Trophoblast cell (in vitro differentiated cells and primary cell): Measurements from ENCODE around the gene PLXDC1.

Experiments
- DNase-seq, 2 donors: peaks; one replicate each; pipeline ENCODE4 v3.0.0-alpha.2; 2016
- H2AFZ ChIP-seq: 2 replicates; pipeline ENCODE4 v1.6.1; 2013; ENCODE audit warnings: low read length, moderate library complexity, mild to moderate bottlenecking; ENCODE audit not compliant: insufficient read depth, poor library complexity
- H2AK5ac ChIP-seq: 2 replicates; pipeline ENCODE4 v1.6.1; 2013; ENCODE audit warnings: mild to moderate bottlenecking, low read length
- H2BK120ac ChIP-seq: 2 replicates; pipeline ENCODE4 v1.6.1; 2013; ENCODE audit warnings: low read length, mild to moderate bottlenecking, moderate library complexity; ENCODE audit not compliant: insufficient read depth, poor library complexity
- H2BK12ac ChIP-seq: 2 replicates; pipeline ENCODE4 v1.6.1; 2013; ENCODE audit warnings: mild to moderate bottlenecking, low read length, moderate library complexity
- H2BK5ac ChIP-seq: 2 replicates; pipeline ENCODE4 v1.6.1; 2013; ENCODE audit warnings: low read length, low read depth, moderate library complexity, mild to moderate bottlenecking; ENCODE audit not compliant: poor library complexity
- H3K14ac ChIP-seq: 2 replicates; pipeline ENCODE4 v1.6.1; 2013; ENCODE audit warnings: mild to moderate bottlenecking, low read length
- H3K18ac ChIP-seq: 2 replicates; pipeline ENCODE4 v1.6.1; 2013; ENCODE audit warnings: mild to moderate bottlenecking, low read length
- H3K23ac ChIP-seq: 2 replicates; pipeline ENCODE4 v1.6.1; 2013; ENCODE audit warnings: low read length
- H3K27ac ChIP-seq: 2 replicates; pipeline ENCODE4 v1.5.1; 2013; ENCODE audit warnings: low read depth, mild to moderate bottlenecking, inconsistent platforms, low read length, moderate library complexity
- H3K27me3 ChIP-seq: 2 replicates; pipeline ENCODE4 v1.6.1; 2013; ENCODE audit warnings: inconsistent platforms, mild to moderate bottlenecking, low read length, moderate library complexity; ENCODE audit not compliant: insufficient read depth
- H3K36me3 ChIP-seq, 2 experiments: 1 replicate in 1 of 2; 2 replicates in 1 of 2; pipeline ENCODE4 v1.6.1; 2013; ENCODE audit warnings: low read length in 2 of 2, mild to moderate bottlenecking in 2 of 2, moderate library complexity in 1 of 2; ENCODE audit not compliant: insufficient read depth in 2 of 2, control insufficient read depth in 1 of 2
- H3K4ac ChIP-seq: 2 replicates; pipeline ENCODE4 v1.6.1; 2013; ENCODE audit warnings: low read depth, mild to moderate bottlenecking, low read length, moderate library complexity
- H3K4me1 ChIP-seq, 2 experiments: 1 replicate in 1 of 2; 2 replicates in 1 of 2; pipeline ENCODE4 v1.6.1; 2013; ENCODE audit warnings: low read length in 2 of 2, mild to moderate bottlenecking in 2 of 2, moderate library complexity in 1 of 2; ENCODE audit not compliant: insufficient read depth in 2 of 2, control insufficient read depth in 1 of 2
- H3K4me2 ChIP-seq: 2 replicates; pipeline ENCODE4 v1.6.1; 2013; ENCODE audit warnings: inconsistent platforms, mild to moderate bottlenecking, low read length, moderate library complexity
- H3K4me3 ChIP-seq: 2 replicates; pipeline ENCODE4 v1.5.1; 2013; ENCODE audit warnings: mild to moderate bottlenecking, low read depth, low read length, inconsistent platforms
- H3K79me1 ChIP-seq: one replicate; pipeline ENCODE4 v1.6.1; 2013; ENCODE audit warnings: low read length
- H3K79me2 ChIP-seq: 2 replicates; pipeline ENCODE4 v1.6.1; 2013; ENCODE audit warnings: low read length, mild to moderate bottlenecking; ENCODE audit not compliant: control insufficient read depth, insufficient read depth, poor library complexity
- H3K9ac ChIP-seq: 2 replicates; pipeline ENCODE4 v1.6.1; 2013; ENCODE audit warnings: mild to moderate bottlenecking, low read length
- H3K9me3 ChIP-seq: 2 replicates; pipeline ENCODE4 v1.6.1; 2013; ENCODE audit warnings: low read depth, mild to moderate bottlenecking, control low read depth, inconsistent platforms, low read length; ENCODE audit not compliant: insufficient read depth
- H4K12ac ChIP-seq: 2 replicates; pipeline ENCODE4 v1.6.1; 2013; ENCODE audit warnings: low read depth, mild to moderate bottlenecking, low read length, moderate library complexity
- H4K8ac ChIP-seq: 2 replicates; pipeline ENCODE4 v1.6.1; 2013; ENCODE audit warnings: low read depth, mild to moderate bottlenecking, low read length, moderate library complexity
- H4K91ac ChIP-seq: one replicate; pipeline ENCODE4 v1.6.1; 2013; ENCODE audit warnings: low read depth, mild to moderate bottlenecking, low read length, moderate library complexity
- WGBS: extraction: QIAGEN DNeasy Blood & Tissue Kit; methylation state at CpG from one replicate; pipeline ENCODE4 v1.1.7; 2013; ENCODE audit warnings: missing lambda C conversion rate; ENCODE audit not compliant: insufficient read length, insufficient coverage; ENCODE audit errors: extremely low coverage; 5-methylcytosine and 5-hydroxymethylcytosine counted together

Gene PLXDC1

GRCh38 chr17:39177256-39177655 lies 25.8 kb upstream of the PLXDC1 start:
- H2AK5ac ChIP-seq = no peak overlapping the region
- no peak overlapping the region for H3K4me3 ChIP-seq
- no peaks in the 10 kb centered on the region for H3K79me1 ChIP-seq
- H4K8ac ChIP-seq = no peak overlapping the region
- H3K27ac ChIP-seq = no peak overlapping the region
- no peak overlapping the region for H4K91ac ChIP-seq
- no peak overlapping the region for H3K4me2 ChIP-seq
- H3K9me3 ChIP-seq = no peaks in the 10 kb centered on the region
- no peak overlapping the region for H2AFZ ChIP-seq
- H3K4me1 ChIP-seq = no peaks in the 10 kb centered on the region
- H3K36me3 ChIP-seq = peaks cover 0 to 4% of the 10 kb centered on the region in 2 experiments
- H3K18ac ChIP-seq = no peak overlapping the region
- WGBS = no CpG with 5 or more reads among the region's 12 CpGs
- no peak overlapping the region for H3K23ac ChIP-seq
- no peaks in the 10 kb centered on the region for H3K27me3 ChIP-seq
- no peak overlapping the region for H3K9ac ChIP-seq
- H4K12ac ChIP-seq = no peak overlapping the region
- H3K14ac ChIP-seq = no peak overlapping the region
- no peak overlapping the region for H2BK120ac ChIP-seq
- H3K79me2 ChIP-seq = no peaks in the 10 kb centered on the region
- no peak overlapping the region for H2BK5ac ChIP-seq
- DNase-seq = peak; percentile 10 to 32
- no peak overlapping the region for H2BK12ac ChIP-seq
- no peak overlapping the region for H3K4ac ChIP-seq

- no peaks in the 10 kb centered on the region for H3K4me1 ChIP-seq
Observed at GRCh38 chr17:39175695-39176093, 24.3 kb upstream of the PLXDC1 start.

GRCh38 chr17:39174920-39175694 lies 23.7 kb upstream of the PLXDC1 start:
- Histone ChIP-seq H3K4ac (no peak overlapping the region), H2BK120ac (no peak overlapping the region), H3K4me1 (no peaks in the 10 kb centered on the region), H3K79me1 (no peaks in the 10 kb centered on the region), H2BK5ac (no peak overlapping the region), H2AK5ac (no peak overlapping the region), H2AFZ (no peak overlapping the region), H3K27me3 (no peaks in the 10 kb centered on the region), H4K8ac (no peak overlapping the region), H3K4me3 (no peak overlapping the region), H3K23ac (no peak overlapping the region), H3K9me3 (no peaks in the 10 kb centered on the region), H3K27ac (no peak overlapping the region), H4K91ac (no peak overlapping the region), H3K79me2 (no peaks in the 10 kb centered on the region), H3K18ac (no peak overlapping the region), H2BK12ac (no peak overlapping the region), H3K9ac (no peak overlapping the region), H4K12ac (no peak overlapping the region), H3K36me3 (peaks cover 0 to 4% of the 10 kb centered on the region in 2 experiments), H3K4me2 (no peak overlapping the region), H3K14ac (no peak overlapping the region)
- WGBS = no CpG with 5 or more reads among the region's 35 CpGs
- DNase-seq = peak; percentile 57 to 77

More at GRCh38 chr17:39175695-39176093, 24.3 kb upstream of the PLXDC1 start:
- Histone ChIP-seq H3K9me3 (no peaks in the 10 kb centered on the region), H2AFZ (no peak overlapping the region), H3K4ac (no peak overlapping the region), H3K23ac (no peak overlapping the region), H3K14ac (no peak overlapping the region), H3K4me3 (no peak overlapping the region), H2BK12ac (no peak overlapping the region), H3K4me2 (no peak overlapping the region), H2AK5ac (no peak overlapping the region), H3K9ac (no peak overlapping the region), H3K27me3 (no peaks in the 10 kb centered on the region), H3K36me3 (peaks cover 0 to 4% of the 10 kb centered on the region in 2 experiments), H3K27ac (no peak overlapping the region), H3K18ac (no peak overlapping the region), H2BK5ac (no peak overlapping the region), H4K91ac (no peak overlapping the region), H3K79me1 (no peaks in the 10 kb centered on the region), H3K79me2 (no peaks in the 10 kb centered on the region), H4K12ac (no peak overlapping the region), H2BK120ac (no peak overlapping the region), H4K8ac (no peak overlapping the region)
- no peak for DNase-seq
- no CpG with 5 or more reads among the region's 10 CpGs for WGBS

- Histone ChIP-seq H3K9me3 (no peaks in the 10 kb centered on the region), H4K12ac (no peak overlapping the region), H2BK5ac (no peak overlapping the region), H3K4me1 (no peaks in the 10 kb centered on the region), H3K14ac (no peak overlapping the region), H3K79me1 (no peaks in the 10 kb centered on the region), H2BK12ac (no peak overlapping the region), H3K27ac (no peak overlapping the region), H2AFZ (no peak overlapping the region), H4K8ac (no peak overlapping the region), H3K18ac (no peak overlapping the region), H4K91ac (no peak overlapping the region), H3K36me3 (peaks cover 0 to 4% of the 10 kb centered on the region in 2 experiments), H2BK120ac (no peak overlapping the region), H3K4me2 (no peak overlapping the region), H3K23ac (no peak overlapping the region), H2AK5ac (no peak overlapping the region), H3K27me3 (no peaks in the 10 kb centered on the region), H3K4me3 (no peak overlapping the region), H3K4ac (no peak overlapping the region), H3K9ac (no peak overlapping the region), H3K79me2 (no peaks in the 10 kb centered on the region)
- no CpG with 5 or more reads among the region's 10 CpGs for WGBS
- no peak for DNase-seq
Observed at GRCh38 chr17:39173526-39174274, 22.3 kb upstream of the PLXDC1 start.
